SU-DHL-6 (cell line): ENCODE data around the gene TIMM17B.
A peak's percentile ranks its signal among the peaks of the same experiment; 100 is the strongest.

Experiments used
- H2AFZ ChIP-seq: fragments of 200-600 bp; sonication (generic); 2 replicates; pipeline ENCODE4 v1.6.1; 2014; ENCODE audit warnings: low read depth, mild to moderate bottlenecking, moderate library complexity, mixed read lengths, antibody characterized with exemption, low read length; ENCODE audit not compliant: severe bottlenecking
- H3F3A ChIP-seq: fragments of 200-600 bp; shearing (Covaris generic); 2 replicates; pipeline ENCODE4 v1.6.0; 2016; ENCODE audit warnings: antibody characterized with exemption, mild to moderate bottlenecking; ENCODE audit not compliant: insufficient read depth
- H3K27ac ChIP-seq: fragments of 200-600 bp; sonication (generic); 2 replicates; pipeline ENCODE4 v1.5.1; 2016; ENCODE audit warnings: low read depth, mild to moderate bottlenecking, low read length, moderate library complexity, mixed read lengths
- H3K27me3 ChIP-seq: fragments of 200-600 bp; sonication (generic), shearing (Covaris generic); 2 replicates; pipeline ENCODE4 v1.6.0; 2014; ENCODE audit warnings: mild to moderate bottlenecking, low read length
- H3K36me3 ChIP-seq: fragments of 200-600 bp; sonication (generic); 2 replicates; pipeline ENCODE4 v1.6.1; 2014; ENCODE audit warnings: mild to moderate bottlenecking, low read length, mixed read lengths
- H3K4me2 ChIP-seq: fragments of 300-600, 200-600 bp; shearing (Covaris generic), sonication (generic); 2 replicates; pipeline ENCODE4 v1.6.0; 2014; ENCODE audit warnings: low read length, low read depth, mild to moderate bottlenecking; ENCODE audit not compliant: poor library complexity, severe bottlenecking
- H3K4me3 ChIP-seq: fragments of 200-600 bp; sonication (generic); 2 replicates; pipeline ENCODE4 v1.5.1; 2014; ENCODE audit warnings: antibody characterized with exemption, low read length, mild to moderate bottlenecking, mixed read lengths; ENCODE audit not compliant: insufficient read depth, poor library complexity, severe bottlenecking
- H3K79me2 ChIP-seq: fragments of 200-600 bp; sonication (generic); 2 replicates; pipeline ENCODE4 v1.6.1; 2014; ENCODE audit warnings: mild to moderate bottlenecking, low read length, moderate library complexity; ENCODE audit not compliant: insufficient read depth
- H3K9ac ChIP-seq: fragments of 200-600 bp; sonication (generic); 2 replicates; pipeline ENCODE4 v1.7.0; 2014; ENCODE audit warnings: mild to moderate bottlenecking, low read length
- H3K9me2 ChIP-seq: fragments of 200-600 bp; sonication (generic); replicated peaks from 2 replicates; pipeline ENCODE4 v1.6.1; 2014; ENCODE audit warnings: low read length; ENCODE audit not compliant: insufficient read depth
- H3K9me3 ChIP-seq: fragments of 200-600 bp; sonication (generic); 2 replicates; pipeline ENCODE4 v1.6.1; 2014; ENCODE audit warnings: low read length, mixed read lengths; ENCODE audit not compliant: insufficient read depth
- H4K20me1 ChIP-seq: fragments of 200-600 bp; sonication (generic); 2 replicates; pipeline ENCODE4 v1.6.1; 2014; ENCODE audit warnings: low read depth, mild to moderate bottlenecking, antibody characterized with exemption, low read length, moderate library complexity, mixed read lengths
- EZH2phosphoT487 ChIP-seq: fragments of 200-600 bp; sonication (generic), shearing (Covaris generic); conservative IDR thresholded peaks from 2 replicates; pipeline ENCODE4 v1.6.1; 2018; ENCODE audit warnings: mild to moderate bottlenecking, antibody characterized with exemption, low read length, moderate library complexity, mixed read lengths
- TF ChIP-seq, protein P1 (sequence below): fragments of 200-600 bp; sonication (generic); IDR thresholded peaks from one replicate; pipeline ENCODE4 v1.5.1; 2017; ENCODE audit warnings: antibody characterized with exemption, mild to moderate bottlenecking, low read length, moderate library complexity; ENCODE audit not compliant: insufficient read depth, poor library complexity, severe bottlenecking

Gene TIMM17B

DNA sequence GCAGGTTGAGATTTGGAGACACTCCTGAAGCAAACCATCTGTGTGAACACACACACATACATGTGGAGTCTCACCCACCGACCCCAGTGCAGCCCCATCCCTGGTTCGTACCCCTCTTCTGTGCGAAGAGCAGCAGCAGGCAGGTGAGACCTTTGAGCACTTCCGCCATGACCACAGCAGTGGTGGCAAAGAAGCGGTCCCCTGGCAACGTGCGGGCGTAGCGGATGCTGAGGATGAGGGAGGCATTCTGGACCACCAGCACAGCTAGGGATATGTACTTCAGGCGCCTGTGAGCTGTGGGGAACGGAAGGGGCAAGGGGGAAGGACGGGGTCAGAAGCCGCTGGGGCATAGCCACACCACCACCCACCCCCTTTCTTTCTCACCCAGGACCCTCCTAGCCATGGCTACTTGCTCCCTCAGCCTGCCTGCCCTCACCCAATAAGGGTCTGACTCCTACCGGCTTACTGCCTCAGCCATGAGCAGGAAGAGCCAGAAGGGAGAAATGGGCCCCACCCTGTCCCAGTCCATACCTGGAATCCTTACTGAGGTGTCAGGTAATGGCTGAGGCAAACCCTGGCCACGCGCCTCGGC is 12.2 kb upstream of the TIMM17B start:
- H3K9ac ChIP-seq: no peak overlapping the region
- no peak overlapping the region for H2AFZ ChIP-seq
- H3K79me2 ChIP-seq: peaks cover 18% of the 10 kb centered on the region
- no peak overlapping the region for H3K4me3 ChIP-seq
- no peaks in the 10 kb centered on the region for H3K27me3 ChIP-seq
- H3K36me3 ChIP-seq: no peaks in the 10 kb centered on the region
- TF ChIP-seq EZH2phosphoT487: no peak
- TF ChIP-seq, protein P1, sequence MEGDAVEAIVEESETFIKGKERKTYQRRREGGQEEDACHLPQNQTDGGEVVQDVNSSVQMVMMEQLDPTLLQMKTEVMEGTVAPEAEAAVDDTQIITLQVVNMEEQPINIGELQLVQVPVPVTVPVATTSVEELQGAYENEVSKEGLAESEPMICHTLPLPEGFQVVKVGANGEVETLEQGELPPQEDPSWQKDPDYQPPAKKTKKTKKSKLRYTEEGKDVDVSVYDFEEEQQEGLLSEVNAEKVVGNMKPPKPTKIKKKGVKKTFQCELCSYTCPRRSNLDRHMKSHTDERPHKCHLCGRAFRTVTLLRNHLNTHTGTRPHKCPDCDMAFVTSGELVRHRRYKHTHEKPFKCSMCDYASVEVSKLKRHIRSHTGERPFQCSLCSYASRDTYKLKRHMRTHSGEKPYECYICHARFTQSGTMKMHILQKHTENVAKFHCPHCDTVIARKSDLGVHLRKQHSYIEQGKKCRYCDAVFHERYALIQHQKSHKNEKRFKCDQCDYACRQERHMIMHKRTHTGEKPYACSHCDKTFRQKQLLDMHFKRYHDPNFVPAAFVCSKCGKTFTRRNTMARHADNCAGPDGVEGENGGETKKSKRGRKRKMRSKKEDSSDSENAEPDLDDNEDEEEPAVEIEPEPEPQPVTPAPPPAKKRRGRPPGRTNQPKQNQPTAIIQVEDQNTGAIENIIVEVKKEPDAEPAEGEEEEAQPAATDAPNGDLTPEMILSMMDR: no peak
- peaks cover 15% of the 10 kb centered on the region; the same call in 1 of the 2 replicates for H3F3A ChIP-seq
- H4K20me1 ChIP-seq: no peaks in the 10 kb centered on the region
- H3K27ac ChIP-seq: no peak overlapping the region
- H3K9me3 ChIP-seq: no peaks in the 10 kb centered on the region
- no peaks in the 10 kb centered on the region for H3K9me2 ChIP-seq
- peak overlapping the region; percentile 80 for H3K4me2 ChIP-seq

DNA sequence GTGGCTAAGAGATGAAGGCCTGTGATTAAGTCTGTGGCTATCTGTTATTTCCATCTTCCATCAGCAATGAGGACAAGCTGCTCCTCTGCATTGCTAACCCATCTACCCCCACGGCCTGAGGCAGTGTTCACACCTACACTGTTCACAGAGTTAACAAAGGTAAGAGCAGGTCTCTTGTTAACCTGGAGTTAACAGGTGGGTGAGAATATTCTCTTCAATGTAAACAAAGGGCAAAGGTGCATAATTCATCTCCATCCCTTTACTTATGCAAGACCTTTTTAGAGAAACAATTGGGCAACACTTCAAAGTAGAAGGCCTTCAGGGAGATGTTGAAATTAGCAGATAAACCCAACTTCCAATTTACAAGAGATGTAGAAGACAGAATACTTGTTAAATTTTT is 11.0 kb upstream of the TIMM17B start:
- Histone ChIP-seq H3K9me2 (no peaks in the 10 kb centered on the region), H3K27ac (no peak overlapping the region), H3F3A (peaks cover 15% of the 10 kb centered on the region; the same call in 1 of the 2 replicates), H3K4me3 (no peak overlapping the region), H3K79me2 (peaks cover 18% of the 10 kb centered on the region), H4K20me1 (no peaks in the 10 kb centered on the region), H3K9me3 (no peaks in the 10 kb centered on the region), H2AFZ (no peak overlapping the region), H3K4me2 (no peak overlapping the region), H3K36me3 (no peaks in the 10 kb centered on the region), H3K27me3 (no peaks in the 10 kb centered on the region), H3K9ac (no peak overlapping the region)
- no peak for TF ChIP-seq EZH2phosphoT487
- TF ChIP-seq, protein P1: no peak

DNA sequence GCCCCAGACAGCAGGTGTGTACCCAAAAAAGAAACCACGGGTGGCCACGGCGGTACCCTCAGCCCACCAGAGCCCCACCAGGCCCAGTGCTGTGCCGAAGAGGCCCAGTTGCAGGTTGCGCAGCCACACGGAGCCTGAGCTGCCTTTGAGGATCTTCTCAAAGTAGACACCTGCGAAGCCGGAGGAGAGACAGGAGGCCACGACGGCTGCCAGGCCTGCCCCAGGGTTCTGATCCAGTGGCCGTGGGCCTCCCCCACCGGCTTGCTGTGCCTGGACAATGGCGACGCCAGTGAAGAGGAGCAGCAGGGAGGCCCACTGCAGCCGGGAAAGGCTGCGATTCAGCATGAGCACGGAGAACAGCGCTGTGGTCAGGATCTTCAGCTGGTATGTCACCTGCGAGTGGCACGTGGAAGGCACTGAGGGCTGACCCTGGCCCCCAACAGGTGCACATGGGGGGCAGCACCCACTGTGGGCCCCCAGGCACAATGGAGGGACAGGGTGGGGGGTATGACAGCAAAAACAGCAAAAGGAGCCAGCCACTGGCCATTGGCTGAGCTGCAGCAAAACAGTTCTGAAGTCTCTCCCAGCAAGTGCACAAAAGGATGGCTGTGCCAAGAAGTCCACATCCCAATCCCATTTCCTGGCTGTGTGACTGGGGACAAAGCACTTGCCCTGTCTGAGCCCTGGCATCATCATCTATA is 7.7 kb upstream of the TIMM17B start:
- no peaks in the 10 kb centered on the region; the same call in 1 of the 2 replicates for H3F3A ChIP-seq
- no peaks in the 10 kb centered on the region for H3K9me3 ChIP-seq
- H2AFZ ChIP-seq: no peak overlapping the region
- H3K9me2 ChIP-seq: no peaks in the 10 kb centered on the region
- H4K20me1 ChIP-seq: no peaks in the 10 kb centered on the region
- no peak overlapping the region for H3K27ac ChIP-seq
- H3K36me3 ChIP-seq: no peaks in the 10 kb centered on the region
- H3K9ac ChIP-seq: no peak overlapping the region
- H3K27me3 ChIP-seq: no peaks in the 10 kb centered on the region
- peaks cover 7% of the 10 kb centered on the region for H3K79me2 ChIP-seq
- H3K4me3 ChIP-seq: no peak overlapping the region
- H3K4me2 ChIP-seq: no peak overlapping the region
- TF ChIP-seq, protein P1: no peak
- no peak for TF ChIP-seq EZH2phosphoT487
